ENCODE results near the gene MBD3L5.
"Not testable (repeated sequence)": the region's sequence is repeated elsewhere in the genome, so short reads cannot be mapped to it uniquely, and the experiment has no call there.

MBD3L5 gene

GRCh38 chr19:7030278-7030677, at the start of gene MBD3L5:
Gene MBD3L5, plus strand, starts transcription at chr19:7030578. Its CDS starts 34 bp downstream, at chr19:7030612.
- DNase-seq = not testable (repeated sequence)

DNA sequence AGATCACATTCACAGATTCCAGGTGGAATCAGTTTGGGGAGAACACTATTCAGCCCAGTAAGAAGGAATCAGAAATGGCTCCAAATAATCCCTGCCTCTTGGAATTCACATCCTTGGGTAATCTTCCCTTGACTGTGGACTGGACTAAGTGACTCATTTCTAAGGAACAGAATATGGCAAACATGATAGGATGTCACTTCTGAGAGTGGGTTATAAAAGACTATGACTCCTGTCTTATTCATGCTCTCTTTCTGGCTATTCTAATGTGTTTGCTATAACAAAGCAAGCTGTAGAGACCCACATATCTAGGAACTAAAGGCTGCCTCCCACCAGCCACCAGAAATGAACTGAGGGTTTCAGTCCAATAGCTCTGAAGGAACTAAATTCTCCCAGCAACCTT, 46.9 kb upstream of the MBD3L5 start:
- no peak for DNase-seq

DNA sequence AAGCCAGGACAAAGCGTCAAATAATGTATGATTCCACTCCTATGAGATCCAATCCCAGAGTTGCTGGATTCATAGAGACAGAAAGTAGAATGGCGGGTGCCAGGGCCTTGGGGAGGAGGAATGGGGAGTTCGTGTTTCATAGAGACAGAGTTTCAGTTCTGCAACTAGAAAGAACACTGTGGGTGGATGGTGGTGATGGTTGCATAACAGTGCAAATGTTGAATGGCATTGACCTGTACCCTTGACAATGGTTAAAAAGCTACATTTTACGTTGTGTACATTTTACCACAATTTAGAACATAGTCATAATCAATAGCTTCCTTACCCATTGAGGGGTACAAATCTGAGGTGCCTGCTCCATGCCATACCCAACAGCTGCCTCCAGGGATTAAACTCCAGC, 42.5 kb upstream of the MBD3L5 start:
- no peak for DNase-seq

DNA sequence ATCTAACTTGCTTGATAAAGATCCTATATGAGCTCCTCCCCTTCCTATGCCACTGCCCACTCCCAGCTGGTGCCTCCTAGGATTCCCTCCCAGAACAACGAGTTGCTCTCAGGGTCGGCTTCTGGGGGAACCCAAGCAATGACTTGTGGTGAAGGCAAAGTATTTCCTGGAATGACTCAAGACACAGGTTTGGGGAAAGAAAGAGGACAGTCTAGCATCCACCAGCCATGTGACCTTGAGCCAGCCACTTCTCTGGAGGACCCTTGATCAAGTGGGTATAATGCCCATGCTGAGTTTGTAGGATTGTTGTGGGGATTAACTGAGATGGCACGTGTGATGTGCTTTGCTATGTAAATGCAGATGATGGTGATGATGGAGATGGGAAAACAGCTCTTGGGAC, 42.1 kb upstream of the MBD3L5 start:
- DNase-seq = no peak

GRCh38 chr19:6995054-6995453, 35.3 kb upstream of the MBD3L5 start:
- DNase-seq = no peak

GRCh38 chr19:6996810-6997209, 33.6 kb upstream of the MBD3L5 start:
- no peak for DNase-seq

GRCh38 chr19:6997679-6998445, 32.5 kb upstream of the MBD3L5 start:
- DNase-seq = no peak

- DNase-seq = no peak
These were observed 30.4 kb upstream of the MBD3L5 start for GRCh38 chr19:6999933-7000332.

DNA sequence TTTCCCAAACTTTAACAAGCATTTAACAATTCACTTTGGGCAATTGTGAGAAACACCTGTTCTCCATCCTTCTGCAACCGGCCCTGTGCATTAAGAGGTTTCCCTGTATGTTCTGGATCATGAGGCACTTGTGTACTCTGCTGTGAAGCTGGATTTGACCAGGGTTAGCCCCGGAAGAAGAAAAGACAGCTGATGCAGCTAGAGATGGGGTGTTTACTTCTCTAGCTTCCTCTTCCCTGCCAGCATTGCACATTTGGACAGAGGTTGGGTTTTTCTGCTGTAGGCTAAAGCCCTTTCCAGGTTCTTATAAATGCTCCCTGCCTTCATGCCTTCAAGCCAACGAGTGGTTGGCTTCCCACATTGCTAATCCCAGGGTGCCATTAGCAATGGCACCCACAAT, 30.0 kb upstream of the MBD3L5 start:
- peak in 1 of 2 donors; percentile 8 for DNase-seq

GRCh38 chr19:7000816-7001215, 29.6 kb upstream of the MBD3L5 start:
- DNase-seq = no peak

DNA sequence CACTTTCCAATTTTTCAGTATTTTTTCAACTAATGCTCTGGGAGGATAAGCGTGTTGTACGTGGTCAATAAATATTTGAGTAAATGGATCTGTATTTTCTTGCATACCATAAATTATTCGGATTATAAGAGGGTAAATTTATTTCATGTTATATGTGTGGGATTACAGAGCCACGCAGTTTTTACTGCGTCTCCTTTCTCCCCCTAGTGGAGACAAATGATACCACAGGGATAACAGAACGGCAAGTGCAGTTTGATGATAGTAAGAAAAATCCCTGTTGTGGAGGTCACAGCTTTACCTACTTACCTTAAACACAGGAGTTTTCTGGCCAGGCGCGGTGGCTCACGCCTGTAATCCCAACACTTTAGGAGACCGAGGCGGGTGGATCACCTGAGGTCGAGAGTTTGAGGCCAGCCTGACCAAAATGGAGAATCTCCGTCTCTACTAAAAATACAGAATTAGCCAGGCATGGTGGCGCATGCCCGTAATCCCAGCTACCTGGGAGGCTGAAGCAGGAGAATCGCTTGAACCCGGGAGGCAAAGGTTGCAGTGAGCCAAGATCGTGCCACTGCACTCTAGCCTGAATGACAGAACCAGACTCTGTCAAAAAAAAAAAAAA, 26.0 kb upstream of the MBD3L5 start:
- no peak for DNase-seq

DNA sequence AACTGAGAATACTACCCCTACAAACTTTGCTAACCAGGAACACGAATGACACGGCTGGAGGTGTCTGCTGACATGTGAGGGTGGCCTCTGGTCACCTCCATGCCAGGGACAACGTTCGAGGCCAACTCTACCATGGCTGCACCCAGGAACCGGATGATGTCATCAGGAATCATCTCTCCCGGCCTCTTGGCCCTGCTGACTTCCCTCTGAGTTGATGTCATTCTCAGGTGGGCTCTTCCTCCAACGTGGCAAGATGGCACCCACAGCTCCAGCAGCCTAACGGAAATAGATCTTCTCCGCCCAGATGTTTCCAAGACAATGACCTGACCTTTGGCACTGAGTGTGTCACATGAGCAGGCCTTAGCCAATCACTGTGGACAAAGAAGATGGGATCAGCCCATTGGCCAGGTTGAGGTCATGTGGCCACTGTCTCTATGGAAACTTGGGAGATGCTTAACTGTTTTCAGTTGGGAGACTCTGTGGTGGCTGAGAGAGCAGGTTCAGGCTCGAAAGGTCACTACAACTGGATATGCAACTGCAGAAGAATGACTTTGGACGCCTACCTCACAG, 24.2 kb upstream of the MBD3L5 start:
- no peak for DNase-seq

- no peak for DNase-seq
These were observed 22.5 kb upstream of the MBD3L5 start for GRCh38 chr19:7007859-7008258.

DNA sequence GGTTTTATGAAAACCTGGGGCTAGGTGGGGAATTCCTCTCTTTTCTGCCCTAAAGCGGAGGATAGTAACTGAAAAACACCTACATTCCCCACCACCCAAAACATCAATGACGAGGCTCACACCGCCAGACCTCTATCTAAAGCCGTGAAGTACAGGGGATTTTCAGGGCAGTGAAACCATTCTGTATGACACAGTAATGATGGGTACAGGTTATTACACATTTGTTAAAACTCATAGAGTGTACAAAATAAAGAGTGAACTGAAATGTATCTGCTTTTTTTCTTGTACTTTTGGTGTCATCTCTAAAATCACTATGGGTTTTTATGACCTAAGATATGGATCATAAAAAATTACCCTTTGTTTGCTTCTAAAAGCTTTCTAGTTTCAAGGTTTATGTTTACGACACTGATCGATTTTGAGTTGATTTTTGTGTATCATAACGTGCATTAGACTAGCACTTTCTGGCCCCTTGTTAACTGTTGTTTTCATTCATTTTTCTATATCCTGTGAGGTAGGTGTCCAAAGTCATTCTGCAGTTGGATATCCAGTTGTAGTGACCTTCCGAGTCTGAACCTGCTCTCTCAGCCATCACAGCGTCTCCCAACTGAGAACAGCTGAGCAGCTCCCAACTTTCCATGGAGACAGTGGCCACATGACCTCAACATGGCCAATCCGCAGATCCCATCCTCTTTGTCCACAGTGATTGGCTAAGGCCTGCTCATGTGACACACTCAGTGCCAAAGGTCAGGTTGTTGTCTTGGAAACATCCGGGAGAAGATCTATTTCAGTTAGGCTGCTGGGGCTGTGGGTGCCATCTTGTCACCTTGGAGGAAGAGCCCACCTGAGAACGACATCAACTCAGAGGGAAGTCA, 19.4 kb upstream of the MBD3L5 start:
- DNase-seq = no peak

DNA sequence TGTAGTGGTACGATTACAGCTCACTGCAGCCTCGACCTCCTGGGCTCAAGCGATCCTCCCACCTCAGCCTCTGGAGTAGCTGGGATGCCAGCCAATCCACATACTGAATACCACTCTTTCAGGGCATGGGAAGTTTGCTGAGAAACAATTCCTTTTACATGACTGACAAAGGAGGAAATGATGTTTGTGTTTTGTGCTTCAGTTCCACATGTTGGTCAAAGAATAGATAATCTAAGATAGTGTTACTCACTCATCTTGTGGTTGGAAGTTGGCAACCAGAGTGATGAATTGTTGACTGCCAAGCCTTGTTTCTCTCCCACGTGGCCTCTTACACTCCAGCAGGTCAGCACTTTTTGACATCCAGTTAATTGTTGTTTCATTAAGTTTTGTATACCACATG, 16.7 kb upstream of the MBD3L5 start:
- no peak for DNase-seq

DNA sequence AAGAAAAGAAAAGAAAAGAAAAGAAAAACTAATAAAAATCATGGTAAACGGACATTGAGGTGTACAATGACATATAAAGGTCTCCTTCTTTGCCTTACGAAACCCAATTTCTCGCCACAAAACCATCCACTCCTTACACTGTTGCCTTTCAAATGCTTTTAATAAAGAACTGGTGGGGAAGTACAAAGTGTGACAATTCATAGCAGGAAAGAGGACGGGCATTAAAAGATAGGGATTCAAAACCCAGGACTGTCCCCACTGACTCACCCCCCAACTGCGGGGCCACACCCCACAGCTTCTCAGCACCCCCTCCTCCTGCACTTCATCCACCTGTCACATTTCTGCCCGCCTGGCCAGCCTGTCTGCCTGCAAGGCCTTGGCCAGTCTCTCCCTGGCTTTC, 11.6 kb upstream of the MBD3L5 start:
- no peak for DNase-seq

DNA sequence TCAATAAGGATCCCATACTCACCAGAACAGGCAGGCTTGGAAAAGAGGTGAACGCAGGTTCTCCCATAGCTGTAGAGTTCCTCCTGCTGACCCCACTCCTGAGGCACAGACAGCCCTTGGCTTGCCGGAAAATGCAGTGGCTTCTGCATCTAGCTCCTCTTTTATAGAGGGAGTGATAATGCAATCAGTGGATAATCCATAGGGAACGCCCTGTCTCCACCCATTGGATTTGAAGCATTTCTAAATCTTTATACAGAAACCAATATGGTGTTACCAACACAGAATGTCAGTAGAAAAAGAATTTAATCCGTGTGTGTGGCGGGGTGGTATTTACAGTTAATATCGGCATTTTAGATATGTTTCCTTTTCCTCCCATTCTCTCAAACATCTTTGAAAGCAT, 9.0 kb upstream of the MBD3L5 start, which contains the start of gene MBD3L2B:
TSS of gene MBD3L2B (minus strand) at position 101 of the 400 bp plus-strand sequence. CDS start at position 67, 34 bp downstream.
- DNase-seq = not testable (repeated sequence)

- not testable (repeated sequence) for DNase-seq
These were observed 1.6 kb upstream of the MBD3L5 start for GRCh38 chr19:7028790-7029189.

DNA sequence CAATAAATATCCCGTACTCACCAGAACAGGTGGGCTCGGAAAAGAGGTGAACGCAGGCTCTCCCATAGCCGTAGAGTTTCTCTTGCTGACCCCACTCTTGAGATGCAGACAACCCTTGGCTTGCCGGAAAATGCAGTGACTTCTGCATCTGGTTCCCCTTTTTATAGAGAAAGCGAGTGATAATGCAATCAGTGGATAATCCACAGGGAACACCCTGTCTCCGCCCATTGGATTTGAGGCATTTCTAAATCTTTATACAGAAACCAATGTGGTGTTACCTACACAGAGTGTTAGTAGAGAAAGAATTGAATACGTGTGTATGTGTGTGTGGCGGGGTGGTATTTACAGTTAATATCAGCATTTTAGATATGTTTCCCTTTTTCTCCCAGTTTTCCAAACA, 9.7 kb downstream of the MBD3L5 start, which contains the start of gene MBD3L4:
TSS of gene MBD3L4 (minus strand) at position 101 of the 400 bp plus-strand sequence. CDS start at position 66, 35 bp downstream.
- not testable (repeated sequence) for DNase-seq

DNA sequence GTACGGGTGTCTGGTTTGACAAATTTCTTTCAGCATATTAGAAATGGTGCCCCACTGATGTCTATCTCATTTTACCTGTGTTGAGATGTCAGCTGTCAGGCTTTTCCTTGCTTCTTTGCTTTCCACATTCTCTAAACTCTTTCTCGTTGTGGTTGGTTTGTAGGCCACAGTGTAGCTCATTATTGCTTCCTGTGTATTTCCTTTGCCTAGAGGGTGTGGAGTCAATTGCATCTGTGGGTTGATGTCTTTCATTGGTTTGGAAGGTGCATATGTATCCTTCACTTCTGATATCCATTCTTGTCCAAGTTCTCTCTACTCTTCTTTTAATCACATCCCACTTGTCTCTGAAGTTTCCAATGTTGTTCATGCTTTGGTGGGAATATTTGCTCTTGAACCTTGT, 11.2 kb downstream of the MBD3L5 start:
- not testable (repeated sequence) for DNase-seq

GRCh38 chr19:7049021-7049420, 18.6 kb downstream of the MBD3L5 start, which contains the start of gene MBD3L2:
Gene MBD3L2, plus strand, starts transcription at chr19:7049321. Its CDS starts 53 bp downstream, at chr19:7049374.
- DNase-seq = not testable (repeated sequence)

GRCh38 chr19:7051421-7051820, 21.0 kb downstream of the MBD3L5 start:
- DNase-seq = not testable (repeated sequence)

DNA sequence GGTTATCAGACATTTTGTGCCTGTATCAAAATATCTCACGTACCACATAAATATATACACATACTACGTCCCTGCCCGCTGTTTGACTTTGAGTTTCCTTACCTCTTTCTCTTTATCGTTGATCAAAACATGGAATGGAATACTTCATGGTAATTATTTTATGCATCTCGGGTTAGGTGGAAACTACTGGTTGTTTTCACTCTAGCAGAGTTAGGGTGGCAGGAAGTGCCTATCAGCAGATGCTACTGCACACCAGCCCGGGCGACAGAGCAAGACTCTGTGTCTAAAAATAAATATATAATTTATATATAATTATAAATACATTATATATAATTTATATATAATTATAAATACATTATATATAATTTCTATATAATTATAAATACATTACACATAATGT, 22.5 kb downstream of the MBD3L5 start:
- not testable (repeated sequence) for DNase-seq

Measured in hippocampal formation (tissue), 2 donors.